GM23338 (cell line): Measurements from ENCODE around the gene HEMK1. TPM values are rescaled to one million over a fixed set of nuclear protein-coding genes. Genes with fewer than 3 reads are reported as not detected.

ENCODE experiments used
- ATAC-seq: fragments of 200-7000 bp; cut with Tn5 transposase; 3 replicates; pipeline ENCODE4 v1.9.1; 2020
- DNase-seq: peaks from one replicate; pipeline ENCODE4 v3.0.0-alpha.2; 2015; ENCODE audit warnings: low spot score
- H2AFZ ChIP-seq: fragments of 200-600 bp; sonication (generic); 2 replicates; pipeline ENCODE4 v1.8.0; 2016; ENCODE audit warnings: antibody characterized with exemption, mild to moderate bottlenecking, moderate library complexity
- H3F3A ChIP-seq: fragments of 200-600 bp; sonication (generic); replicated peaks from 2 replicates; pipeline ENCODE4 v1.8.0; 2017; ENCODE audit warnings: antibody characterized with exemption, mixed run types, low read depth
- H3K27ac ChIP-seq: fragments of 200-600 bp; sonication (generic); 2 replicates; pipeline ENCODE4 v1.6.1; 2016; ENCODE audit warnings: low read depth
- H3K27me3 ChIP-seq: fragments of 200-600 bp; sonication (generic); 2 replicates; pipeline ENCODE4 v1.8.0; 2016; ENCODE audit warnings: mild to moderate bottlenecking, mixed run types, moderate library complexity; ENCODE audit not compliant: insufficient read depth
- H3K36me3 ChIP-seq: fragments of 200-600 bp; sonication (generic); 2 replicates; pipeline ENCODE4 v1.8.0; 2016; ENCODE audit warnings: mild to moderate bottlenecking; ENCODE audit not compliant: insufficient read depth
- H3K4me1 ChIP-seq: fragments of 200-600 bp; sonication (generic); 2 replicates; pipeline ENCODE4 v1.8.0; 2016; ENCODE audit warnings: mild to moderate bottlenecking, moderate library complexity; ENCODE audit not compliant: insufficient read depth
- H3K4me2 ChIP-seq: fragments of 200-600 bp; sonication (generic); 2 replicates; pipeline ENCODE4 v1.7.1; 2017; ENCODE audit warnings: mixed run types
- H3K4me3 ChIP-seq: fragments of 200-600 bp; sonication (generic); 2 replicates; pipeline ENCODE4 v1.6.1; 2016; ENCODE audit warnings: mixed run types
- H3K79me2 ChIP-seq: fragments of 200-600 bp; sonication (generic); replicated peaks from 2 replicates; pipeline ENCODE4 v1.8.0; 2017; ENCODE audit warnings: mild to moderate bottlenecking; ENCODE audit not compliant: insufficient read depth
- H3K9me2 ChIP-seq: fragments of 200-600 bp; sonication (generic); 2 replicates; pipeline ENCODE4 v1.8.0; 2017; ENCODE audit not compliant: insufficient read depth
- H4K20me1 ChIP-seq: fragments of 200-600 bp; sonication (generic); replicated peaks from 2 replicates; pipeline ENCODE4 v1.8.0; 2017; ENCODE audit warnings: mild to moderate bottlenecking; ENCODE audit not compliant: insufficient read depth
- H3K27ac Mint-ChIP-seq: 2 replicates; pipeline ENCODE4 v1.8.0; 2020; ENCODE audit warnings: inconsistent platforms, mild to moderate bottlenecking, moderate library complexity, mixed read lengths
- H3K27me3 Mint-ChIP-seq: 3 replicates; pipeline ENCODE4 v1.8.0; 2022; ENCODE audit warnings: low read depth, mild to moderate bottlenecking, moderate library complexity, mixed read lengths, inconsistent platforms; ENCODE audit not compliant: insufficient read depth, poor library complexity
- H3K36me3 Mint-ChIP-seq: 3 replicates; pipeline ENCODE4 v1.8.0; 2021; ENCODE audit warnings: low read depth, mild to moderate bottlenecking, inconsistent platforms, moderate library complexity, mixed read lengths
- H3K4me1 Mint-ChIP-seq: 3 replicates; pipeline ENCODE4 v1.8.0; 2020; ENCODE audit warnings: mild to moderate bottlenecking, inconsistent platforms, mixed read lengths
- H3K4me3 Mint-ChIP-seq: 3 replicates; pipeline ENCODE4 v1.8.0; 2021; ENCODE audit warnings: moderate library complexity, mild to moderate bottlenecking, inconsistent platforms, mixed read lengths
- H3K9me3 Mint-ChIP-seq: 3 replicates; pipeline ENCODE4 v1.8.0; 2020; ENCODE audit warnings: moderate library complexity, mild to moderate bottlenecking, inconsistent platforms, mixed read lengths
- EZH2phosphoT487 ChIP-seq: fragments of 200-600 bp; sonication (generic); IDR thresholded peaks from one replicate; pipeline ENCODE4 v1.8.1; 2018; ENCODE audit warnings: antibody characterized with exemption; ENCODE audit not compliant: unreplicated experiment
- STAT1 ChIP-seq: IDR thresholded peaks from one replicate; pipeline ENCODE4 v1.6.1; 2016; ENCODE audit warnings: antibody characterized with exemption; ENCODE audit not compliant: unreplicated experiment
- ZNF114 ChIP-seq: fragments of 250-450 bp; sonication (Bioruptor Pico); IDR thresholded peaks from 2 replicates; pipeline ENCODE4 v1.5.0; 2020; ENCODE audit warnings: mild to moderate bottlenecking, moderate library complexity
- polyA plus RNA-seq: library from polyadenylated mRNA; unstranded; fragments of >200 nt; fragmentation: Nextera tagmentation; extraction: Ambion mirVana; gene quantifications from 2 replicates; pipeline ENCODE4 v1.2.1, GENCODE V29; 2016
- total RNA-seq: library from RNA; depleted of rRNA; stranded (reverse); fragments of >200 nt; shearing (Covaris generic); gene quantifications from 2 replicates; pipeline ENCODE4 v1.2.3, GENCODE V29; 2014
- TF ChIP-seq, protein P1 (sequence below): fragments of 250-450 bp; sonication (Bioruptor Pico); IDR thresholded peaks from 2 replicates; pipeline ENCODE4 v1.5.0; 2020; ENCODE audit warnings: mild to moderate bottlenecking, moderate library complexity
- TF ChIP-seq, protein P2 (sequence below), 2 experiments: fragments of 200-600 bp in 1 of 2; sonication (generic) in 1 of 2; conservative IDR thresholded peaks; 2 replicates each; pipeline versions ENCODE4 v1.5.1 to v1.6.1; 2016 to 2017; ENCODE audit warnings: antibody characterized with exemption in 2 of 2, low read depth in 2 of 2, mild to moderate bottlenecking in 2 of 2, moderate library complexity in 1 of 2

The HEMK1 gene
- total and polyA plus RNA-seq, 2 experiments from 2014 or later, result 5.6 to 10.1 TPM

DNA sequence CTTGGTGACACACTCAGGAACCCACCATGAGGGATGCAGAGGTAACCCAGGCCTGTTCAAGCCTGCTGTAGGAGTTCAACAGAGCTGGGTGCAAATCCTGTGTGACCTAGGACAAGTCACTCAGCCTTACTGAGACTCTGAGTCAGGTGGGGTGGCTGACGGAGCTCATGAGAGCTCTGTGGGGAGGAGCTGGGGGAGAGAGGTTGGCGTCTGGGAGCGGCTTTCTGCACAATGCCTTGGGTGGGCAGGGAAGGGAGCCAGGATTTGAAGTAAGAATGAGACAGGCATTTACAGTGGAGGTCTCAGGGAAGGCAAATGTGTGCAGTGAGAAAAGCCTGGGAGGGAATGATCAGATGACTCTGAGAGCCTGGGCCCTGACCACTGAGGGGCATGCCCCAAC is 20.1 kb upstream of the HEMK1 start (continued):
- TF ChIP-seq, protein P1, sequence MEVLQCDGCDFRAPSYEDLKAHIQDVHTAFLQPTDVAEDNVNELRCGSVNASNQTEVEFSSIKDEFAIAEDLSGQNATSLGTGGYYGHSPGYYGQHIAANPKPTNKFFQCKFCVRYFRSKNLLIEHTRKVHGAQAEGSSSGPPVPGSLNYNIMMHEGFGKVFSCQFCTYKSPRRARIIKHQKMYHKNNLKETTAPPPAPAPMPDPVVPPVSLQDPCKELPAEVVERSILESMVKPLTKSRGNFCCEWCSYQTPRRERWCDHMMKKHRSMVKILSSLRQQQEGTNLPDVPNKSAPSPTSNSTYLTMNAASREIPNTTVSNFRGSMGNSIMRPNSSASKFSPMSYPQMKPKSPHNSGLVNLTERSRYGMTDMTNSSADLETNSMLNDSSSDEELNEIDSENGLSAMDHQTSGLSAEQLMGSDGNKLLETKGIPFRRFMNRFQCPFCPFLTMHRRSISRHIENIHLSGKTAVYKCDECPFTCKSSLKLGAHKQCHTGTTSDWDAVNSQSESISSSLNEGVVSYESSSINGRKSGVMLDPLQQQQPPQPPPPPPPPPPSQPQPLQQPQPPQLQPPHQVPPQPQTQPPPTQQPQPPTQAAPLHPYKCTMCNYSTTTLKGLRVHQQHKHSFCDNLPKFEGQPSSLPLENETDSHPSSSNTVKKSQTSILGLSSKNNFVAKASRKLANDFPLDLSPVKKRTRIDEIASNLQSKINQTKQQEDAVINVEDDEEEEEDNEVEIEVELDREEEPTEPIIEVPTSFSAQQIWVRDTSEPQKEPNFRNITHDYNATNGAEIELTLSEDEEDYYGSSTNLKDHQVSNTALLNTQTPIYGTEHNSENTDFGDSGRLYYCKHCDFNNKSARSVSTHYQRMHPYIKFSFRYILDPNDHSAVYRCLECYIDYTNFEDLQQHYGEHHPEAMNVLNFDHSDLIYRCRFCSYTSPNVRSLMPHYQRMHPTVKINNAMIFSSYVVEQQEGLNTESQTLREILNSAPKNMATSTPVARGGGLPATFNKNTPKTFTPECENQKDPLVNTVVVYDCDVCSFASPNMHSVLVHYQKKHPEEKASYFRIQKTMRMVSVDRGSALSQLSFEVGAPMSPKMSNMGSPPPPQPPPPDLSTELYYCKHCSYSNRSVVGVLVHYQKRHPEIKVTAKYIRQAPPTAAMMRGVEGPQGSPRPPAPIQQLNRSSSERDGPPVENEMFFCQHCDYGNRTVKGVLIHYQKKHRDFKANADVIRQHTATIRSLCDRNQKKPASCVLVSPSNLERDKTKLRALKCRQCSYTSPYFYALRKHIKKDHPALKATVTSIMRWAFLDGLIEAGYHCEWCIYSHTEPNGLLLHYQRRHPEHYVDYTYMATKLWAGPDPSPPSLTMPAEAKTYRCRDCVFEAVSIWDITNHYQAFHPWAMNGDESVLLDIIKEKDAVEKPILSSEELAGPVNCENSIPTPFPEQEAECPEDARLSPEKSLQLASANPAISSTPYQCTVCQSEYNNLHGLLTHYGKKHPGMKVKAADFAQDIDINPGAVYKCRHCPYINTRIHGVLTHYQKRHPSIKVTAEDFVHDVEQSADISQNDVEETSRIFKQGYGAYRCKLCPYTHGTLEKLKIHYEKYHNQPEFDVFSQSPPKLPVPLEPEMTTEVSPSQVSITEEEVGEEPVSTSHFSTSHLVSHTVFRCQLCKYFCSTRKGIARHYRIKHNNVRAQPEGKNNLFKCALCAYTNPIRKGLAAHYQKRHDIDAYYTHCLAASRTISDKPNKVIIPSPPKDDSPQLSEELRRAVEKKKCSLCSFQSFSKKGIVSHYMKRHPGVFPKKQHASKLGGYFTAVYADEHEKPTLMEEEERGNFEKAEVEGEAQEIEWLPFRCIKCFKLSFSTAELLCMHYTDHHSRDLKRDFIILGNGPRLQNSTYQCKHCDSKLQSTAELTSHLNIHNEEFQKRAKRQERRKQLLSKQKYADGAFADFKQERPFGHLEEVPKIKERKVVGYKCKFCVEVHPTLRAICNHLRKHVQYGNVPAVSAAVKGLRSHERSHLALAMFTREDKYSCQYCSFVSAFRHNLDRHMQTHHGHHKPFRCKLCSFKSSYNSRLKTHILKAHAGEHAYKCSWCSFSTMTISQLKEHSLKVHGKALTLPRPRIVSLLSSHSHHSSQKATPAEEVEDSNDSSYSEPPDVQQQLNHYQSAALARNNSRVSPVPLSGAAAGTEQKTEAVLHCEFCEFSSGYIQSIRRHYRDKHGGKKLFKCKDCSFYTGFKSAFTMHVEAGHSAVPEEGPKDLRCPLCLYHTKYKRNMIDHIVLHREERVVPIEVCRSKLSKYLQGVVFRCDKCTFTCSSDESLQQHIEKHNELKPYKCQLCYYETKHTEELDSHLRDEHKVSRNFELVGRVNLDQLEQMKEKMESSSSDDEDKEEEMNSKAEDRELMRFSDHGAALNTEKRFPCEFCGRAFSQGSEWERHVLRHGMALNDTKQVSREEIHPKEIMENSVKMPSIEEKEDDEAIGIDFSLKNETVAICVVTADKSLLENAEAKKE (CRISPR knock-in tag), result no peak
- no peak for TF ChIP-seq EZH2phosphoT487
- TF ChIP-seq ZNF114 (CRISPR knock-in tag), result no peak
- TF ChIP-seq STAT1, result no peak

DNA sequence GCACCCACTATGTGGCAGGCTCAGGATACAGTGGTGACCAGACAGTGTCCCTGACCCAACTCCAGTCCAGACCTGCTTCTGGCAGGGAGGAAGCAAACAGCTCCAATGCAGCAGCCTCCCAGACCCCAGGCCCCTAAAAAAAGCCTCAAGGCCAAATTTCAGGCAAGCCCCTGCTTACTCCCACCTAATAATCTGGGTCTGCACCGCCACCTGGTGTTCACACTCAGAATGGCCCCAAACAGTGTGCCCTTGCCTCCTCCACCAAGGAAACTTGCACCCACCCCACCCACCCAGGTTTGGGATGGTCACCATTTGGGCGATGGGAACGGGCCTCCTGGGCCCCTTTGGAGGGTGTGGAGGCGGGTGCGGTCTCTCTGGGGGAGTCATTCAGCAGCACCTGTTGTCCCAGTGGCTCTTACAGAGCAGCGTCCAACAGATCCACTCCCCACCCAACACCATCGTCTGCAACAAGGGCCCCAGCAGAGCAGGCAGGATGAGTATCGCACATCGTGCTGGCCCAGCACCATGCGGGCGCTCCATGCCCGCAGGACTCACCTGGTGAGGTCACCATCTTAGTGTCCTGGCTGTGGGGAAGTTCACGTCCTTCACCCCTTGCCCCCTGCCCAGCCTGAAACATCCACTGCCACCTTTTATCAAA is 19.1 kb upstream of the HEMK1 start:
- Mint-ChIP-seq H3K4me3 (no peak overlapping the region), H3K36me3 (no peaks in the 10 kb centered on the region), H3K27ac (no peak overlapping the region), H3K27me3 (peaks cover 12% of the 10 kb centered on the region), H3K9me3 (no peaks in the 10 kb centered on the region), H3K4me1 (peaks cover 7% of the 10 kb centered on the region; the same call in 2 of the 3 replicates)
- DNase-seq (peak; percentile 89), ATAC-seq (peak; percentile 82)
- H3K9me2 ChIP-seq, result no peaks in the 10 kb centered on the region
- no peak overlapping the region for H3K4me3 ChIP-seq
- TF ChIP-seq, protein P2, sequence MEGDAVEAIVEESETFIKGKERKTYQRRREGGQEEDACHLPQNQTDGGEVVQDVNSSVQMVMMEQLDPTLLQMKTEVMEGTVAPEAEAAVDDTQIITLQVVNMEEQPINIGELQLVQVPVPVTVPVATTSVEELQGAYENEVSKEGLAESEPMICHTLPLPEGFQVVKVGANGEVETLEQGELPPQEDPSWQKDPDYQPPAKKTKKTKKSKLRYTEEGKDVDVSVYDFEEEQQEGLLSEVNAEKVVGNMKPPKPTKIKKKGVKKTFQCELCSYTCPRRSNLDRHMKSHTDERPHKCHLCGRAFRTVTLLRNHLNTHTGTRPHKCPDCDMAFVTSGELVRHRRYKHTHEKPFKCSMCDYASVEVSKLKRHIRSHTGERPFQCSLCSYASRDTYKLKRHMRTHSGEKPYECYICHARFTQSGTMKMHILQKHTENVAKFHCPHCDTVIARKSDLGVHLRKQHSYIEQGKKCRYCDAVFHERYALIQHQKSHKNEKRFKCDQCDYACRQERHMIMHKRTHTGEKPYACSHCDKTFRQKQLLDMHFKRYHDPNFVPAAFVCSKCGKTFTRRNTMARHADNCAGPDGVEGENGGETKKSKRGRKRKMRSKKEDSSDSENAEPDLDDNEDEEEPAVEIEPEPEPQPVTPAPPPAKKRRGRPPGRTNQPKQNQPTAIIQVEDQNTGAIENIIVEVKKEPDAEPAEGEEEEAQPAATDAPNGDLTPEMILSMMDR (conservative IDR thresholded peaks at IDR 0.05; ENCODE audit: low read depth in 2 of 2), result peak; percentile 54 to 93
- TF ChIP-seq, protein P1 (CRISPR knock-in tag), result no peak
- H4K20me1 ChIP-seq, result no peaks in the 10 kb centered on the region
- no peaks in the 10 kb centered on the region for H3K27me3 ChIP-seq
- no peak overlapping the region for H3K4me2 ChIP-seq
- no peaks in the 10 kb centered on the region for H3K79me2 ChIP-seq
- no peak overlapping the region for H3K27ac ChIP-seq
- H3K4me1 ChIP-seq, result peaks cover 7% of the 10 kb centered on the region; the same call in 1 of the 2 replicates
- H2AFZ ChIP-seq, result peak overlapping the region; percentile 16; the same call in 1 of the 2 replicates
- H3F3A ChIP-seq, result no peaks in the 10 kb centered on the region
- no peaks in the 10 kb centered on the region for H3K36me3 ChIP-seq
